HG02870 (cell line): ENCODE measurements around the gene CEPT1.

Experiments
- ATAC-seq: cut with Tn5 transposase; IDR thresholded peaks from one replicate; pipeline ENCODE4 v1.9.1; 2021; ENCODE audit warnings: mild to moderate bottlenecking, moderate library complexity; ENCODE audit not compliant: unreplicated experiment

Gene CEPT1

DNA sequence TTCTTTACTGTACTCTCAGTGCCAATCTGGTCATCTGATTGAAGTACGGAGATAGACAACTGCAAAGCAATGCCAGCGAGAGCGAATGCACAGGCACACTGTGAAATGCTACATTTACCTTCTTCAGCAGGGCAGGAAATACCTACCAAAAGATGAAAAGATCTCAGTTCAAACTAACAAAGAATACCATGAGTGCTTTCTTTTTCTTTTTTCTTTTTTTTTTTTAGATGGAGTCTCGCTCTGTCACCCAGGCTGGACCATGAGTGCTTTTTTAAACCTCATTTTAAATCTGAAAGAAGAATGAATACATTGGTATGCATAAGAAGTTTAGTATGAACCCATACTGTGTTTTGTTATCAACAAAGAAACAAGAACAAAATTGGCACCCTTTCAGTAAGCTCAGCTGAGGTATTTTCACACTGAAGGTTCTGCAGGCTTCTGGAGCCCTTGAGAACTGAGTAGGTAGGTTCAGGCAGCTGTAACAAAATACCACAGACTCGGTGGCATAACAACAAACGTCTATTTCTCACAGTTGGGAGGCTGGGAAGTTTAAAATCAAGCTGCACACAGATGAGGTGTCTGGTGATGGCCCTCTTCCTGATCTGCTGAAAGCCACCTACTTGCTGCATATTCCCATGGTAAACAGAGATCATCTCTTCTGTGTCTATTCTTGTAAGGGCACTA is 85.8 kb downstream of the CEPT1 start:
- ATAC-seq: no peak

DNA sequence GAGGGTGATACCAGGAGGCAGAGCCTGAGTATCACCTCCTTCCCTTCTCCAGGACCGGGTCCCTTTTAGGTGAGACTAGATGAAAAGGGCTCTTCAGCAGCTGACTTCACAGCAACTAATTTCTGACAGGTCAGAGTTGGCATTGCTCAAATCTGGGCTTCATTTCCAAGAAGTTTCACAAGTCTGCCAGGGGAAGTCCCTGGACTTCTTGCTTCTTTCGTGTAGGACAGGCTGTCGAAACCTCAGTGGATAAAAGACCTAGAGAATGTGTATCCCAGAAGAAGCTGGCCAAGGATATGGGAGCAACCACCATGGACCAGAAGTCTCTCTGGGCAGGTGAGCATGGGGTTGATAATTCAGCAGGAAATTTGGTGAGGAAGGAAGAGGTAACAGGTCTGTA is 87.4 kb downstream of the CEPT1 start, which contains the start of gene CHI3L2:
CHI3L2 (plus strand) TSS at position 280 of the 400 bp plus-strand sequence; CDS start at position 297, 17 bp downstream.
- no peak for ATAC-seq

DNA sequence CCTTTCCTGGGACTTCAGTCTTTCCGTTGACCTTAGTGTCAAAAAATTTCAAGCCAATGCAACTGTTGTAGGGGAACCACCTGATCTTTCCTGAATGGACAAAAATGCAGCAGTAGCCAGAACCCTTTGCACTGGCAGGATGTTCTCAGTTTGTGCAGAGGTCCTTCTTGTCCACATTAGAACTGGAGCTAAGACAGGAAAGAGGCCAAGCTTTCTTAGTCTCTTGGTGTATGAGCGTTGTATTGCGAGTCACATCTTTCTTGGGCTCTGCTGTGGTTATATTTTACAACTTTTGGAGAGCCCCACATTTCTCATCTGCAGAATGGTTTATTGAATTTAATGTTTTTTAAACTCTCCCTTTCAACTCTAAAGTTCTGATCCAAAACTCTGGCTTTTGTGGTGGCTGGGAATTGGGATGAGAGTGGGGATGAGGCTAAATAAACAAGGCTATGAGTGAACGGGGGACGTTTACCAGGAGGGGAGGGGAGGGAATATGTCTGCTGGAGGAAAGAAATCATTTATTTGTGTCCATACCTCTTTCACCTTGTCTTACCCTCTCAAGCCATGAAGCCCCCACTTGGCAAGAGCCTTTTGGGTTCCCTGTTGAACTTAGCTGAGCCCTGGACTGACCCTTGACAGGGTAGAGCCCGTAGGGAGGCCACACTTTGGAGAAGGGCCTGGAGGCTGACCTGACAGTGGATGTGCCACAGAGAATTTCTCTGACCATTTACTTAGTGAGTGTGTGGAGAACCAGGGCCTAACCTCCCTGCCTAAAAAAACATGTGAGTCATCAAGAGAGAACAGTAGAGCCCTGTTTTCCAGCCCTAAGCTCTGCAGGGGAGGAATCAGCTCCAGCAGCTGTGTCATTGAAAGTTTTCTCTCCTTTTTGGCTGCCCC is 88.1 kb downstream of the CEPT1 start:
- ATAC-seq: no peak

DNA sequence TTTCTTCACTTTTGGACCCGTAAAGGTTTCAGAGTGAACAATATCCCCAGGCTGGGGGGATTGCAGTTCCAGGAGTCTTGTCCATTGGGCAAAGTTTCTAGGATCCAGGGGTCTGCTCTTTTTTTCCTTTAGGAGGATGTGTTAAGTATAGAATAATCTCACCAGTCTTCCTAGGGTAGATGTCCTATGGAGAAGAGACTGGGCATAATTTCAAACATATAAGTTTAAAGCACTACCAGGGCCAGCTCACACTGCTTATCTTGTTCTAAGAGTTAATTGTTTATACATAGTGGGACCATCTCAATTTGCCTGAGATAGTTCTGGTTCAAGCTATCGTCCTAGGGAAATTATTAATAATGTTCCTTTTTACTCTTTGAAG is 88.7 kb downstream of the CEPT1 start:
- ATAC-seq: no peak

- no peak for ATAC-seq
Measured at GRCh38 chr1:111232134-111232533, 92.1 kb downstream of the CEPT1 start.

GRCh38 chr1:111234258-111234657 is 94.2 kb downstream of the CEPT1 start:
- ATAC-seq: no peak
